Activated CD4-positive, alpha-beta T cell treated with anti-CD3 and anti-CD28 coated beads, Interleukin-2, Interleukin-4, amounts not matched to agents 100 ng/mL and 50 ng/mL, durations not matched to agents 16 hours and 8 hours (primary cell): ENCODE data around the gene G2E3.
"Not testable (repeated sequence)": the region's sequence is repeated elsewhere in the genome, so short reads cannot be mapped to it uniquely, and the experiment has no call there.

Experiments used
- DNase-seq: peaks from one replicate; pipeline ENCODE4 v3.0.0-alpha.2; 2020; ENCODE audit warnings: low spot score

The G2E3 gene

DNA sequence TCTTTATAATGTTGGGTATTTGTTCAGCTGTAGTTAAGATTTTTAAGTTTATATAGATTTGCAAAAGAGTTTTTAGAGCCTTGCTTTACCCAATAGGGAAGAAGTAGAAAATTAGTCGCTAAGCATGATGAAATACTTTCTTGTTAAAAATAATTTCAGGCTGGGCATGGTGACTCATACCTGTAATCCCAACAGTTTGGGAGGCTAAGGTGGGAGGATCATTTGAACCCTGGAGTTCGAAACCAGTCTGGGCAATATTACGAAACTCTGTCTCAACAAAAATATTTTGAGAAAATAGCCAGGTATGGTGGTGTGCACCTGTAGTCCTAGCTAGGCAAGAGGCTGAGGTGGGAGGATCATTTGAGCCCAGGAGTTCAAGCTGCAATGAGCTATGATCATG, 44.4 kb downstream of the G2E3 start:
- DNase-seq, result no peak

DNA sequence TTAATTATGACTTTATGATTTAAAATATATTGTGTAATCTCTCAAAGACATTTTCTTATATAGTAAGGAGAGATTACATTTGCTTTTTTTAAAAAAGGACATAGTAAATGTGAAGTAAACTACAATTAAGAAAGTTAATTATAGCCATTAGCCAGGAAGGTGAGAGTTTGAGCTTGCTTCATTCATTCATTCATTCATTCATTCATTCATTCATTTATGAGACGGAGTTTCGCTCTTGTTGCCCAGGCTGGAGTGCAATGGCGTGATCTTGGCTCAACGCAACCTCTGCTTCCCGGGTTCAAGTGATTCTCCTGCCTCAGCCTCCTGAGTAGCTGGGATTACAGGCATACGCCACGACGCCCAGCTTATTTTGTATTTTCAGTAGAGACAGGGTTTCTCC, 45.7 kb downstream of the G2E3 start:
- DNase-seq, result not testable (repeated sequence)

DNA sequence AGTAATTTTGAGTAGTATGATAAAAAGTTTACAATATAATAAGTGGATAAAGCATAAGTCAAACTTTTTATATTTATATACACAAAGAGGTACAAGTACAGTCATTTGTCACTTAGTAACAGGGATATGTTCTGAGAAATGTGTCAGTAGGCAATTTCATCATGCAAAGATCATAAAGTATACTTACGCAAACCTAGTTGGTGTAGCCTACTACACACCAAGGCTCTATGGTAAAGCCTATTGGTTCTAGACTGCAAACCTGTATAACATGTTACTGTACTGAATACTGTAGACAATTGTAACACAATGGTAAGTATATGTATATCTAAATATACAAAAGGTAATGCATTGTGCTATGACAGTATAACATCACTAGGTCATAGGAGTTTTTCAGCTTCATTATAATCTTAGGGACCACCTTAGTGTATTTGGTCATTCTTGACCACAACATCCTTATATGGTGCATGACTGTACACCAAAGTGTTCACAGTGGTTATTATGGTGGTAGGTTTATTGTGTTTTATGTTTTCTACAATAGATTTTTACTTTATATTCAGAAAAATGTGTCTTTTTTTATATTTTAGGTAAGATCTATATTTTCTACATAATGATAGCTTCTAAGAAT, 48.3 kb downstream of the G2E3 start:
- DNase-seq, result no peak

DNA sequence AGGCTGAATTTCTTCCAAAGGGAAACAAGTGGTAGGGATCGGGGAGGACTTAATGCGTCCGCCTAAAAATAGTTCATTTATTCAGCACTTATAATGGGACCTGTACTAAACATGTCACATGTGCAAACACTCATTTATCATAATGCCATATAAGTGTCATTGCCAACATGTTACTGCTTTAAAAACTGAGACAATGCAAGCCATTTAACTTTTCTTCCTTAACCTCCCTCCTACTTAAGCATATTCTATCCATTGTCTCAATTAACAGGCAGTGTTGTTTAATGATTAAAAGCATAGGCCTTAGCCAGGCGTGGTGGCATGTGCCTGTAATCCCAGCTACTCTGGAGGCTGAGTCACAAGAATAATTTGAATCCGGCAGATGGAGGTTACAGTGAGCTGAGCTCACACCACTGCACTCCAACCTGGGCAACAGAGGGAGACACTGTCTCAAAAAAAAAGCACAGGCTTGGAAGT, 49.6 kb downstream of the G2E3 start:
- no peak for DNase-seq

DNA sequence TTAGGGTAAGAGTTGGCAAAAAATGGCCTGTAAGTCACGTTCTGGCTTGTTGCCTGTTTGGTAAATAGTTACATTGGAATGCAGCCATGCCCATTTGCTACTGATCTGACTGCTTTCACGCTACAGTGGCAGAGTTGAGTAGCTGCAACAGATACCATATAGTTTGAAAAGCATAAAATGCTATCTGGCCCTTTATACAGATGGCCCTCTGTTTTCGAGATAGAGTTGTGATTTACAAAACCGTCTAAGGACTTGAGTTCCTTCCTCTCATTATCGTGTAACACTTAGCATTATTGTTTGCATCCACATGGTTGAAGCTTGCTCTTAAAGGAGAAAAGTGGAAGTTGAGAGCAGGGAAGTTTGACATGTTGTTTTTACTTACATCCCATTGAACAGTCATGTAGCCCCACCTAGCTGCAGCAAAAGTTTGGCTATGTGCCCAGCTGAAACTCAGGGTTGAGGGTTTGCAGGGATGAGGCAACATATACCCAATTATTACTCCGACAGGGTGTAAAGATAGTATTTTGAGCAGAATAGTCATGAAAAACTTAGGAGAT, 51.9 kb downstream of the G2E3 start:
- no peak for DNase-seq

DNA sequence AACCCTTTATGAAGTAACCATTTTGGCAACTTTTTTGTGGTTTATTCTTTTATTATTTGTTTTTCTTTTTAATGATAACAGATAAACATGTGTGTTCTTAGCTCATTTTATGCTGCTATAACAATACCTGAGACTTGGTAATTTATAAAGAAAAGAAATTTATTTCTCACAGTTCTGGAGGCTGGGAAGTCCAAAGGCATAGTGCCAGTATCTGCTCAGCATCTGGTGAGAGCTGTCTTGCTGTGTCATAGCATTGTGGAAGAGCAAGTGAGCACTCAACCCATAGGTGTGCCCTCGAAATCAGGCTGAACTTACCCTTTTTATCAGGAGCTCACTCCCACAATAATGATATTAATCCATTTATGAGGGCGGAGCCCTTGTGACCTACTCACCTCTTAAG, 55.2 kb downstream of the G2E3 start:
- no peak for DNase-seq

DNA sequence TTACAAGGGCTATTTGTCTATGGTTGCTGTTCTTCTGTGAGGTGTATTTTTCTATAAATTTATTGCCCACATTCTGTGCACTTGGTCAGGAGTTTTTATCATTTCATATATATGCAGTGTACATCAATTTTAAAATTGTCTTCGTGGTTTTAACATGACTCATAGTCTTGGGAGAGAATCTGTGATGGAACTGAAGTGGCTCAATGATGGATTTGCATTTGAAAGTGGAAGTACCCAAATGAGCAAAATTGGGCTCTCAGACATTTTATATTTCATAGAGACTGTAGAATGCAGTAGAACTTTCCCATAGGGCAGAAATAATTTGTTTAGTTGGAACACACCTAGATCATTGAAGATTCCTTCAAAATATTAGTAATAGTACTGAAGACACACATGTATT, 61.2 kb downstream of the G2E3 start:
- peak; percentile 65 for DNase-seq

DNA sequence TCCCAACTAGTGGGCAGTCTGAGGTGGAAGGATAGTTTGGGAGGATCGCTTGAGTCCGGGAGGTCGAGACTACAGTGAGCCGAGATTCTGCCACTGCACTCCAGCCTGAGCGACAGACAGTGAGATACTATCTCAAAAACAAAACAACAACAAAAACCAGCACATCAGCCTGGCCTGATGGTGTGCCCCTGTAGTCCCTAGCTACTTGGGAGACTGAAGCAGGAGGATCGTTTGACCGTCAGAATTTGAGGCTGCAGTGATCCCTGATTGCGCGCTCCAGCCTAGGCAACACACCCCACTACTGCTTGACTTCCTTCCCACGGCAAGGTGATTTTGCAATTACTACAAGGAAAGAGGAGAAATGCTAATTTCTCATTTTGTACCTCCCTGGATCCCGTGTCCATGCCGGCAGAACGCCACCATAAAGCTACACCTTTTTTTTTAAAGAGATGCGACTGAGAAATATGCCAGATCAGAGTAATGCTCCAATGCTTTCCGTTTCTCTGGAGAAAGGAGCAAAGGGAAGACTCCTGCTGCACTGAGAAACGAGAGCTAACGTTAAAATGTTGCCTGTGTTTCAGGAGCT, 62.5 kb downstream of the G2E3 start:
- peak; percentile 15 for DNase-seq

DNA sequence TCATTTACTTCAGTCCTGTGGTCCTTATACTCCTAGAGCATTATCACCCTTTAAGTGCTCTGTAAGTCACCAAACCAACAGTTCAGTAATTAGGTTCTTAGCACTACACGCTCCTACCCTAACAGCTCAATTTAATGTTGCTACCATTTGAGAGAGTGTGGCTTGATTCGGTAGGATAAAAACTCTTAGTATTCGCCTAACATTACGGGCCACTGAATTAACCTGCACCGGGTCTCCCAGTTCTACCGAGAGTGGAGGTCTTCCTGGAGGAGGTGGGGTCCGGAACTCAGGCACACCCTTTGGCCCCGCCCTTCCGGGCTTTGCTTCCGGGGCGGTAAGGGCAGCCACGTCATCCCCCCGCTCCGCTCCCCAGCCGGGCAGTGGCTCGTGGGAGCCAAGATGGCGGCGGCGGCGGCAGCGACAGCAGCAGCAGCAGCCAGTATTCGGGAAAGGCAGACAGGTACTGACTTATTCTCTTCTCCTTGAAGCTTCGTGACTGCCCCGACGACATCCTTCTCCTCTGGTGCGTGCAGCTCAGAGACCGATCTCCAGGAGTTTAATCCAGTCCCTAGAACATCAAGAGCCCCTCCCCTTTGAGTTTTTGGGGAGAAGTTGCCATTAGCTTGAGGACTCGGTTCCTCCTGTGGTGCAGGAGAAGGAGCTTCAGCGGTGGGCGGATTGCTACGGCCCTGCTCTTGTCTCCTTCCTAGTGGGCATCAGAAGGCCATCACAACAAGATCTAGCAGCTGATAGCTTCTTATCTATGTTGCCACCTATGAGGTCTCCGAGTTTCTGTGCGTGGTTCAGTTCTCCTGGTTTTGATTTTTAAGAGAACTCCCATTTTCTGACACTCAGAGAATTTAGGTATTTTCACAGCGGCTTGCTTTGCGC, 63.2 kb downstream of the G2E3 start, which contains the start of gene SCFD1:
Gene SCFD1, plus strand, starts transcription at position 380 of the 891 bp plus-strand sequence. Its CDS starts 20 bp downstream, at position 400.
- peak; percentile 95 for DNase-seq

DNA sequence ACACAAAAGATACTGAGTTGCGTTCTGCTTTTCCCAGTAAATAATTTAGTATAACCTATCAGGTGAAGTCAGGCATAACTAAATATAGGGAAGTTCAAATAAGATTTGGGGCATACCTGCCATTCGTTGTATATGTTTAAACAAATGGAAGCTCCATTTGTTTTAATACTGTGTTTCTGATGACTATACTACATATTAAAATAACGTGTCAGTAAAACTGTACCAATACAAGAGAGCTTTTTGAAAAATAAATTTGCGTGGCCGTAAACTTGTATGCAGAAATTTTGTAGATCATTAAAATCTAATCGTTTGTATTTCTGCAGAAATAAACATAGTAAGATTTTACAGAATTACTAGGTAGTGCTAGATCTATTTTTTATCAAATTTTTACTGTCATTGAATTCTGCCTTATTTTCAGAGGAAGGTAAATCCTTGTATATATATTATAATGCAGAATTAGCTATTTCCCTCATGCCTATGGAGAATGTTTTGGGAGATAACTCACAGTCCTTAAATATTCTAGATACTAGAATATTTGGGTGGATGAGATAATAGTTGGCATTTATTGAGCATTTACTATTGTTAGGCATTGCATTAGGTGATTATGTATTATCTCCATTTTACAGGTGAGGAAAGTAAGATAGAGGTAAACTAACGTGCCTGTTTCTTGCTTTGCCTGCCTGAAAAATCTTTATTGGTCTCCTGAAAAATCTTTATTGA, 64.6 kb downstream of the G2E3 start:
- no peak for DNase-seq

DNA sequence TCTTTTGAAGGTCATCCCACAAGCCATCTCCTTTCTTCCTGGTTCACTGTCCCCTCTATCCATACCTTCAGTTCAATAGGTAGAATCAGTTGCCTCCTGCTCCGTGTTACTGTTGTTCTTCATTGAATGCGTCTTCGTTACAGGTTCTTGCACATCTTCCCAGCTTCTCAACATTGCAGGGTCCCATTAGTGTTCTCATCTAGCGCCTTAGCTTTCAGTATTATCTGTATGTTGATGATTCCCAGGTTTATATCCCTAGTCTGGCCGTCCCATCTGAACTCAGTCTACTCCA, 65.1 kb downstream of the G2E3 start:
- DNase-seq, result no peak

DNA sequence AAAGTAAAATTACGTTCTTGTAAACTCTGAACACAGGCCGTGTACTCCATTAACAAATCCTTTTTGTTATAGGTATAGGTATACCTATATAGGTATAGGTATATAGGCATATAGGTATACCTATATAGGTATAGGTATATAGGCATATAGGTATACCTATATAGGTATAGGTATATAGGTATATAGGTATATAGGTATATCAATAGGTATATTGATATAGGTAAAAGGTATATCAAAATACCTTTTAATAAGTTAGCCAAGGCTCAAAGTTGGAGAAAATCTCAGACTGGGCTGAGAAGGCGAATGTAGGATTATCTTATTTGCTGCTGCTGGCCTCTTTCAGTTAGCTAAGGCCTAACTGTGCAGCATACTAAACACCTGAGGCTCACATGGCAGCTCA, 66.6 kb downstream of the G2E3 start:
- DNase-seq, result no peak

DNA sequence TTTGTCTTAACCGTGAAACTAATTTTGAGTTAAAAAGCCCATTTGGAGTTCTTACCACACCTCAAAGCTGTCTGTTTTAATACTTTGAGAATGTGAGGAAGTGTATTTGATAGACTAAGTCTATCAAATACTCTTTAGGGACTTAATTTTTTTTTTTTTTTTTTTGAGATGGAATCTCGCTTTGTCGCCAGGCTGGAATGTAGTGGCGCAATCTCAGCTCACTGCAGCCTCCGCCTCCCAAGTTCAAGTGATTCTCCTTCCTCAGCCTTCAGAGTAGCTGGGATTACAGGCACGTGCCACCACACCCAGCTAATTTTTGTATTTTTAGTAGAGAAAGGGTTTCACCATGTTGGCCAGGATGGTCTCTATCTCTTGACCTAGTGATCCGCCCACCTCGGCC, 70.5 kb downstream of the G2E3 start:
- not testable (repeated sequence) for DNase-seq

DNA sequence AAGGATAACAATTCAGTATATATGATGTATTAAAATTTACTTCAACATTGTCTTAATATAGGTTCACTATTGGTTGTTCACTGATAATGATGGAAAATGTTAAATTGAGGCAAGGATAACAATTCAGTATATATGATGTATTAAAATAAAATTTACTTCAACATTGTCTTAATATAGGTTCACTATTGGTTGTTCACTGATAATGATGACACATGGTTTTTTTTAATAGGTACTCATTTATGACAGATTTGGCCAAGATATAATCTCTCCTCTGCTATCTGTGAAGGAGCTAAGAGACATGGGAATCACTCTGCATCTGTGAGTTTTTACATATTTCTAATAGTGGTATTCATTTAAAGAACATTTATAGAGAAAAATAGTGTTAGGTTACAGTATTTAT, 71.3 kb downstream of the G2E3 start:
- DNase-seq, result no peak

DNA sequence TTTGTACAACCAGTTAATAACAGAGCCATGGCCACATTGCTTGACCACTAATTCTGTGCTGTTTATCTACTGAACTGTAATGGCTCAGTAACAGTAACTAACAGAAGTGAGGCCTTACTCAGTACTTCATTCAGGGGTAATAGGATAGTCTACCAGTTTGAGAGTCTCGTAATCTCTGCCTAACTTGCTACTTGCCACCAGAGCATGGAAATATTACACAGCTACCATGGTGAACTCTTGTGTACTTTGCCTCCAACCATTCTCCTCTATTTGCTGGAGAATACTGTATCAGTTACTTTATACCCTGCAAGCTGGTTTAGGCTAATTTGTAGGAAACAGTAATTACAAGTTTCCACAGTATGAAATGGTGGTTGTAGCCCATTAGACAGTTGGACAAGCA, 73.8 kb downstream of the G2E3 start:
- DNase-seq, result no peak

DNA sequence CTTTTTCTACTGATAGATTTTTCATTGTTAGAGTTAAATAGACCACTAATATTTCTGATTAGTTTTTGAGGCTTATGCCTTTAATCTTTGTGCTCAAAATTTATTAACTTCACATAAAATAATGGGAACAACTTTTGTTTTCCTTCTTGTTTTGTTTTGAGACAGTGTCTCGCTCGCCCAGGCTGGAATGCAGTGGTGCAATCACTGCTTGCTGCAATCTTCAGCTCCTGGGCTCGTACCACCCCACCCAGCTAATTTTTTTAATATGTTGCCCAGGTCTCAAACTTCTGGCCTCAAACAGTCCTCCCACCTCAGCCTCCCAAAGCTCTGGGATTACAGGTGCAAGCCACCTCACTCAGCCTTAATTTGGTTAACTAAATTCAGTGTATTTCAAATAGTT, 80.0 kb downstream of the G2E3 start:
- DNase-seq, result no peak

DNA sequence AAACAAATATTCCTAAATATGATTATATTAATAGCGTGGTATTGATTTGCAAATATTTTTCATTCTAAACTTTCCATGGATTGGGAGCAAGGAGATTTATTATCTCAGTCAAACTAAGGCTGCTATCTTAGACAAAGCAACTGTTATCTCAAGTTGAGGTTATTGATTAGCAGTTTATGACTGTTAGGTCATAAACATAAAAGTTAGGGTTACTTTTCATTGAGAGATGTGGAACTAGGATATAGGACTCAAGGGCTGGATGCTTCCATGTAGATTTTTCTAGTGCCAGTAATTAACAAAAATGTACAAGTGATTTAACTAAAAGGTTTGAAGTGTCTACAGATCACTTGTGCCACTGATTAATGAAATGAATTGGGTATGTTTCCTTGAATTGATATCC, 82.2 kb downstream of the G2E3 start:
- no peak for DNase-seq

DNA sequence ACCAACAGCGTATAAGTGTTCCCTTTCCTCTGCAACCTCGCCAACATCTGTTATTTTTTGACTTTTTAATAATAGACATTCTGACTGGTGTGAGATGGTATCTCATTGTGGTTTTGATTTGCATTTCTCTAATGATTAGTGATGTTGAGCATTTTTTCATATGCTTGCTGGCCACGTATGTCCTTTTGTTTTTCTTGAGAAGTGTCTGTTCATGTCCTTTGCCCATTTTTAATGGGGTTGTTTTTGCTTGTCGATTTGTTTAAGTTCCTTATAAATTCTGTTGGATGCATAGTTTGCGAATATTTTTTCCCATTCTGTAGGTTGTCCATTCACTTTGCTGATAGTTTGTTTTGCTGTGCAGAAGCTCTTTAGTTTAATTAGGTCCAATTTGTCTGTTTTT, 85.5 kb downstream of the G2E3 start:
- not testable (repeated sequence) for DNase-seq

DNA sequence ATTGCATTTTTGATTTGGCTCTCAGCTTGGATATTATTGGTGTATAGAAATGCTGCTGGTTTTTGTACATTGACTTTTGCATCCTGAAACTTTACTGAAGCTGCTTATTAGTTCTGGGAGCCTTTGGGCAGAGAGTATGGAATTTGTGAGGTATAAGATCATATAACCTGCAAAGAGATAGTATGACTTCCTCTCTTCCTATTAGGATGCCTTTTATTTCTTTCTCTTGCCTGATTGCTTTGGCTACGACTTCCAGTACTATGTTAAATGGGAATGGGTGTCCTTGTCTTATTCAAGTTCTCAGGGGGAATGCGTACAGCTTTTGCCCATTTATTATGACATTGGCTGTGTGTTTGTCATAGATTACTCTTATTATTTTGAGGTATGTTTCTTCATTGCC, 86.6 kb downstream of the G2E3 start:
- DNase-seq, result no peak

DNA sequence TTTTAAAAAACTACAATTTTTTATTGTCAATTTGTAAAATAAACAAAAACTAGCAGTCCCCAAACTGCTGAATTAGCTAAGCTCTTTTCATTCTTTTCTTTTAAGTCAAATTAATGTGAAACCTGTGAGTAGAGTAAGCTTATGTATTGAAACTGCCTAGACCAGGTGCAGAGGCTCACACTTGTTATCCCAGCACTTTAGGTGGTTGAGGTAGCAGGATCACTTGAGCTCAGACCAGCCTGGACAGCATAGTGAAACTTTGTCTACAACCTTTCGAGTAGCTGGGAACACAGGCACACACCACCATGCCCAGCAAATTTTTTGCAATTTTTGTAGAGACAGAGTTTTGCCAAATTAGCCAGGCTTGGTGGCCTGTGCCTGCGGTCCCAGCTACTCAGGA, 89.5 kb downstream of the G2E3 start:
- DNase-seq, result no peak

DNA sequence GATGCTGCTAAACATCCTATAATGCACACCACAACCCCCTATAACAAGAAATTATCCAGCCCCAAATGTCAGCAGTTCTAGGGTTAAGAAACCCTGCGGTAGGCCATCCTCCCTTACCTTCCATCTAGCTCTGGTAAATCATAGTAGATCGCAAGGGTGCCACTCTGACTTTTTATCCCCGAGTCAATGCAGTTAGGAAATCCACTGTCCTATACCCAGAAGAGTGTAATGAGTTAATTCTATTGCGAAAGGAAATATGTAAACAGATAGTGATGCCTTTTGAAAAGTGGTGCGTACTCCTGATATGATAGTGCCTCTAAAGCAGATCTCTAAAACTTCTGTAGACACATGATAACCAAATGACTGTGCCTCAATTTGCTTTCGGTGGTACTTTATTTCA, 93.0 kb downstream of the G2E3 start:
- DNase-seq, result no peak

DNA sequence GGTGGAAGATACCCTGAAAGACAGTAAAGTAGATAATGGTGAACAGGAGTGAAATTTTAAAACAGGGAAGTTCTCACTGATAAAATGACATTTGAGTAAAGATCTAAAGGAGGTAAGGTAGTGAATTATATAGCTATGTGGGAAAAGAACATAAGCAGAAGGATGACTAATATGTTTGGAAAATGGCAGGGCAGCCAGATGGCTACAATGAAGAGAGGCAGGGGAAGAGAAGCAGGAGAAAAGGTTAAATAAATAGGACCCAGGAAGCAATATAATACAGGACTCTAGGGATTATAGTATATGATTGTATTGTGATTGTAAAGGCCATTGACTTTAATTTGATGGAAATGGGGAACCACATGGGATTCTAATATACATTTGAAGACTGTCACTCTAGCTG, 96.2 kb downstream of the G2E3 start:
- DNase-seq, result no peak
